SW 1271 (cell line): ENCODE data around the gene TRIM37.
"Not testable (repeated sequence)": the region's sequence is repeated elsewhere in the genome, so short reads cannot be mapped to it uniquely, and the experiment has no call there.

Experiments
- DNase-seq, 2 experiments: peaks; one replicate each; lab custom pipeline; 2025; lab: John Stamatoyannopoulos, UW

Gene TRIM37

GRCh38 chr17:59108400-59109102 is 1.9 kb upstream of the TRIM37 start:
- no peak for DNase-seq

DNA sequence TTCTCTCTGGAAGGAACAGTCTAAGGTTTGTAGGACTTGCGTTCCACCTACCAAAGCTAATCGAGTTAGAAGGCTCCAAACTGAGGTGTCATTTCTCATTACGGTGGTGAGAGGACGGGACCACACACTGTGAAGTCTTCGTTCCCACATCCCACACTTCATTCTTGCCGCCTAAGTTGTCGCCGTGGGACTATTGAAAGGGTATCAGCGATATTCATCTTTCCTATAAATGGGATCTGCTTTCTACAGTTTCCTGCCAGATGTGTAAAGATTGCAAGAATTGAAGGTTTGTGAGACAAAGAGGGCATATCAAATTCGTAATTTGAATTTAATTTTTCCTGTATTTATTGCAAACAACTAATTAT is 608 bp upstream of the TRIM37 start:
- DNase-seq: no peak

DNA sequence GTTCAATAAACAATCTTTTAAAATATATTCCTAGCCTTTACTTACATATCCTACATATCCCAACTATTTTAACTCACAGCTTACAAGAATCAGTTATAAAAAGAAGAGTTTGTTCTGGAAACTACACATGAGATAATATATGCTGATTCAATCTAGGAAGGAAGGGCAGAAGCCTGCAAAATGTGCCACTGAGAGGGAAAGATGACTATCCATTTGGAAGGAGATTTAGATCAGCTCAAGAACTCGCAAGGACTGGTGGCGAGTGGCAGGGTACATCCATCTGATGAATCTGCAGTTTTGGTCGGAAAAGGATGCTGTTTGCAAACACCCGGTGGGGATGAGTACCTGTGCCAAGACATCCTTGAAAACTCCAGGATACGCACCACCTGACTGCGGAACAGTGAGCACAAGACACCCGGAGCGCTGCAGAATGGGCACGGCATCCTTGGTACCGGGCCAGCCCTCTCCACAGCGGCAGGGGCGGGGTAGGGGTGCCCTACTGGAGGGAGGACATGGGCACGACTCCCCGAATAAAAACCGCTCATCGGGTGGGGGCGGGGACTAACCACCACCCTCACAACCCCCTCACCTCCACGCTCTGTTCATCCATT is 723 bp downstream of the TRIM37 start:
- DNase-seq: peak; percentile 7 to 54

DNA sequence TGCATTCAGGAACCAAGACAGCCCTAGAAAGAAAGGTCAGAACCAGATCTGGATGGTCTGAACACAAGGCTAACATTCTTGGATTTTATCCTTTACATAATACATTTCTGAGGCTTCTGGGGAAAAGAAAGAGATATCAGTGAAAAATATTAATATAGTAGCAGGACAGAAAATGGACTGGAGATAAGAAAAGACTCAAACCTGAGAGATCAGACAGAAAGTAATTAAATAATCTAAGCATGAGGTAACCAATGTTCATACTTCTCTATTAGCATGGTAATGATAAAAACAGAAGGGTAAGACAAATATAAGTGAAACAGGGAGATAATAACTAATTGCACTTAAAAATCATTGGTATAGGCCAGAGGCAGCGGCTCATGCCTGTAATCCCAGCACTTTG is 5.5 kb downstream of the TRIM37 start:
- DNase-seq: no peak

DNA sequence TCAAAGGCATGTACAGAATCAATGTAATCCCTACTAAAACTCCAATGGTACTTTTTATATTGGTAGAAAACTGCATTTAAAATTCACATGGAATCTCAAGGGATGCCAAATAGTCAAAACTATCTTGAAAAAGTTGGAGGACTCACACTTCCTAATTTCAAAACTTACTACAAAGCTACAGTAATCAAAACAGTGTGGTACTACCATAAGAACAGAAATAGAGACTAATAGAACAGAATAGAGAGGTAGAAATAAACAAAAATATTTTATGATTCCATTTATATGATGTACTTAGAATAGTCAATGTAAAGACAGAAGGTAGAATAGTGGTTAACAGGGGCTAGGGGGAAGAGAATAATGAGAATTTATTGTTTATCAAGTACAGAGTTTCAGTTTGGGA is 8.8 kb downstream of the TRIM37 start:
- no peak for DNase-seq

DNA sequence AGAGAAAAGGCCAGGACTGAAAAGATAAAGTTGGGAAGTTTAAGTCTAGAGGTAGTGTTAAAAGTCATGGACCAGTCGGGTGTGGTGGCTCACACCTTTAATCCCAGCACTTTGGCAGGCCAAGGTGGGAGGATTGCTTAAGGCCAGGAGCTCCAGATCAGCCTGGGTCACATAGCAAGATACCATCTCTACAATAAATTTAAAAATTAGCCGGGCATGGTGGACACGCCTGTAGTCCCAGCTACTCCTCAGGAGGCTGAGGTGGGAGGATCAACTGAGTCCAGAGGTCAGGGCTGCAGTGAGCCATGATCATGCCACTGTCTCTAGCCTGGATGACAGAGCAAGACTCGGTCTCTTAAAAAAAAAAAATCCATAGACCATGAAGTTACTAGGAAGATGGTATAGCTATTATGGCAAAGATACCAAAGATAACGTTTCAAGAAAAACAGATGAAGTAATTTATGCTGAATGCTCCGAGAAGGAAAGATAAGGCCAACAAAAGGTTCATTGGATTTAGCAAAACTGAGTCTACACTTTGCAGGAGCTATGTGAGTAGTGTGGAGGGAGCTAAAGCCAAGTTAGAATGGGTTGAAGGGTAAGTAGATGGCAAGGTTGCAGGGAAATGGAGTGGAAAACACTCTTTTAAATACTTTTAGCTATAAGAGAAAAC is 11.7 kb downstream of the TRIM37 start:
- no peak for DNase-seq

GRCh38 chr17:59093702-59094231 is 12.9 kb downstream of the TRIM37 start:
- peak; percentile 85 to 97 for DNase-seq

- DNase-seq: no peak
Observed at GRCh38 chr17:59093145-59093701, 13.5 kb downstream of the TRIM37 start.

DNA sequence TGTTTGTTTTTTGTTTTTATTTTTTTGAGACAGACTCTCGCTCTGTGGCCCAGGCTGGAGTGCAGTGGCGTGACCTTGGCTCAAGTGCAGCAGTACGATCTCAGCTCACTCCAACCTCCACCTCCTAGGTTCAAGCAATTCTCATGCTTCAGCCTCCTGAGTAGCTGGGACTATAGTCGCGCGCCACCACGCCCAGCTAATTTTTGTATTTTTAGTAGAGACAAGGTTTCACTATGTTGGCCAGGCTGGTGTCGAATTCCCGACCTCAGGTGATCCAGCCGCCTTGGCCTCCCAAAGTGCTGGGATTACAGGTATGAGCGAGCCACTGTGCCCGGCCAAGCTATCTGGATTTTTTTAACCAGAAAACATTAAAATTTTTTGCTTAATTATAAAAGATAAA is 16.1 kb downstream of the TRIM37 start:
- not testable (repeated sequence) for DNase-seq

DNA sequence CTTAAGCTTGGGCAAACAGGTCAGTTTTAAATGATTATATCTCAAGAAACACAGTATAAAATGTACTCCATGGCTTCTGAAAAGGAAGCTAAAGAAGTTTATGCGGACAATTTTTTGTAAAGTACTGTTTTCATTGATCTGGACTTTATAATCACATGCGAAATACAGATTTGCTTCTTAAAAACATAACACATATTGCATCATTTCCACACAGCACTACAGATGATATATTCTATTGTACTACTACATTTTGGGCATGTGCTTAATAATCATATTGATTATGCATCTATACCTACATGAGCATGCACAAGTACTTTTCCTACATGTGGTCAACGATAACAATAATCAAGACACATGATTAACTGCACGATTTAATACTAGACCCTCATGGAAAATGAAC is 22.5 kb downstream of the TRIM37 start:
- DNase-seq: no peak

- peak in 1 of 2 experiments; percentile 63 for DNase-seq
Observed at GRCh38 chr17:59074494-59074893, 32.2 kb downstream of the TRIM37 start.

DNA sequence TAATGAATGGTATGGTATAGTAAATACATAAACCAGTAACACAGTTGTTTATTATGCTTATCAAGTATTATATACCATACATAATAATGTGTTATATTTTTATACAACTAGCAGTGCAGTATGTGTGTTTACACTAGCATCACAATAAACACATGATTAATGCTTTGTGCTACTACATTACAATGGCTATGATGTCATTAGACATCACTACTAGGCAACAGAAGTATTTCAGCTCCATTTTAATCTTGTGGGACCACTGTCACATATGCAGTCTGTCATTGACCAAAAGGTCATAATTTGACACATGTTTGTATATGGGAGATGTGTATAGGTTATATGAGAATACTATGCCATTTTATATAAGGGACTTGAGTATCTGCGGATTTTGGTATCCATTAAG is 32.7 kb downstream of the TRIM37 start:
- DNase-seq: no peak

GRCh38 chr17:59069856-59070255 is 36.8 kb downstream of the TRIM37 start:
- no peak for DNase-seq

DNA sequence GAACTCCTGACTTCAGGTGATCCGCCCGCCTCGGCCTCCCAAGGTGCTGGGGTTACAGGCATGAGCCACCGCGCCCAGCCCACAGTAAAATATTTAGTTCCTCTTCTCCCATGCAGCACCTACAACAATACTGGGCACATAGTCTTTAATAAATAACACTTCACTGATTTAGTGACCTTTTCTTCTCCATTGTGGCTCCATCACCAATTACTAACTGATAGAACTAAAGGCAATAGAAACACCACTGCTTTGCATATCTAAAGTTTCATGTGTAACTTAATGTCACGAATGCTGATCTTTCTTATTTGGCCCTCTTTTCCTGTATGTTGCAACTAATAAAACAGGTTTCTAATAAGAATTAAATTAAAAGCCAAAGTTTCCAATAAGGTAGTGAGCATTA is 38.9 kb downstream of the TRIM37 start:
- DNase-seq: no peak

- DNase-seq: no peak
Observed at GRCh38 chr17:59067340-59067739, 39.3 kb downstream of the TRIM37 start.

DNA sequence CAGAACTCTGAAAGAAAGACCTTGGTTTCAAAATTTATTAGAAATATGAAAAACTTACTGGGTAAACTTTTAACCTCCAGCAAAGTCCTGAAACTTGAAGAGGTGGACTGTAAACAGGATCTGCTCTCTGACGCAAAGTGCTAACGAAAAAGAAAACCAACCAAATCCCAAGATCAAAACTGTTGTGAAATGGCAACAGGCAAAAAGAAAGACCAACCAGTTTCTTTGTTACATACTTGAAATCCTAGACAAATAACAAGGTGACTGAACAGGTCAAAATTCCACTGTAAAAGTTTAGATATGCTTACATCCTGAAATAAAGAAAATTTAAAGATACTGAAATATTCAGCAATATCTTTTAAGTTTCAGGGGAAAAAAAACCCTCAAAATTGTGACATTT is 44.2 kb downstream of the TRIM37 start:
- DNase-seq: no peak

GRCh38 chr17:59056857-59057256 is 49.8 kb downstream of the TRIM37 start:
- DNase-seq: no peak

- DNase-seq: no peak
Observed at GRCh38 chr17:59049798-59050197, 56.9 kb downstream of the TRIM37 start.

DNA sequence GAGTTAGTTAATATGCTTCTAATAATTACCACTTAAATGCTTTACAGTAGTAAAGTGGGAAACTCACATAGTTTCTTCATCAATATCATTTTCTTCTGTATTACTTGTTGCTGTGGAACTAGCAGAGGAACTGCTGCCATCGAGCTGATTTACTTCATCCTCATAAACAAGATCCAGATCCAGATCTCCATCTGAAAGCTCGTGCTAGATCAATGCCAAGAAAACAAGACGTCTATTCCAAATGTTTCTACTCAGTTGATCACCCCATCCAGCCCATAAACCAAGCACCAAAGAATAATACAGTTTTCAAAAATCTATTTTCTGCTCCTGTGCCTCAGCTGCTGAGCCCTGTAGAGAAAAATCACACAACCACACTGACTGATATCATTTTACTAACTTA is 59.1 kb downstream of the TRIM37 start:
- DNase-seq: no peak

DNA sequence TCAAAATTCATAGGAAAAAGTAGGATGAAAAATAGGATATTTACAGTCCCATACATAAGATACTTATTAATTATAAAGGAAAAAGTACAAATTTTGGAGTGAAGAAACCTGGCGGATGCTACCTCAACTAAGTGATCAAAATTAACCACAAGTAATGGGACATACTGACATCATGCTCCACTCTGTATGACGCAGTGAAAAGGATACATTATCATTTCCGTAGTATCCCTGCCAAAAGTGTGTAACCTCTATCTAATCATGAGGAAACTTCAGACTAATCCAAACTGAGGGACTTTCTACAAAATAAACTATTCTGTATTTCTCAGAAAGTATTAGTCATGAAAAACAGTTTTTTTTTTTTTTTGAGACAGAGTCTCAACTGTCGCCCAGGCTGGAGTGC is 60.5 kb downstream of the TRIM37 start:
- no peak for DNase-seq

GRCh38 chr17:59038734-59039133 is 67.9 kb downstream of the TRIM37 start:
- no peak for DNase-seq

GRCh38 chr17:59037960-59038359 is 68.7 kb downstream of the TRIM37 start:
- no peak for DNase-seq

DNA sequence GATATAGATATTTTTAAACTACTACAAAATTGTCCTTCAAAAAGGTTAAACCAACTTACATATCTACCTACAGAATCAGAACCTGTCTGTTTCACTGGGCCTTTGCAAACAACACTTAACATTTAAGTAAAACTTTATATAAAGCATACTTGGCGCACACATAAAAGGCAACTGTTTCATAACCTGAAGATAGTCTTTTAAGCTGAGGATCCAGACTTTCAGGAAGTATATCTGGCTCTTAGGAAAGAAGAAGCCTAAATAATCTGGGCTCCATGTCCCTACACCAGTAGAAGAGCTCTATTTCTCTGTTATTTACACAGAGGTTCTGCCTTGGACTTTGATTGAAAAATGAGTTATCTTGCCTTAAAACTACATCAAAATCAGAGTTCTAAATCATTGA is 75.9 kb downstream of the TRIM37 start:
- no peak for DNase-seq
